NCI-H226 (cell line): ENCODE results near the gene MRPL28.
"Not testable (repeated sequence)": the region's sequence is repeated elsewhere in the genome, so short reads cannot be mapped to it uniquely, and the experiment has no call there.

ENCODE experiments used
- DNase-seq: peaks from one replicate; pipeline ENCODE4 v3.0.0-alpha.2; 2015

MRPL28 gene

DNA sequence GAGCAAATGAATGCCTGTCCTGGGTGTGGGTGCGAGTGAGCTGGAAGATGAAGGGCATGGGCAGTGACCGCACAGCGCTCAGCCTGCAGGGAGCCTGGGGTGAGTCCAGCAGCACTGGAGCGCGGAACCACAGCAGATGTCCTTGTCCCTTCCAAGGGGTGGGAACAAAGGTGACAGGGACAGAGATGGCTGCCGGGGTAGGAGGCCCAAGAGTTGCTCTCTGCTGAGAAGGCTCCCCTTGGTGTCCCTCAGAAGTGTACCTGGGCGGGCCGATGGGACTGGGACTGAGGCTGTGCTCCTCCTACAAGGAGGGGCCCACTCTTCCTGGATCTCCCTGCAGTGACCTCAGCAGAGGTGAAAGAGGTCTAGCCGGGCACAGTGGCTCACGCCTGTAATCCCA, 19.0 kb upstream of the MRPL28 start:
- DNase-seq, result no peak

DNA sequence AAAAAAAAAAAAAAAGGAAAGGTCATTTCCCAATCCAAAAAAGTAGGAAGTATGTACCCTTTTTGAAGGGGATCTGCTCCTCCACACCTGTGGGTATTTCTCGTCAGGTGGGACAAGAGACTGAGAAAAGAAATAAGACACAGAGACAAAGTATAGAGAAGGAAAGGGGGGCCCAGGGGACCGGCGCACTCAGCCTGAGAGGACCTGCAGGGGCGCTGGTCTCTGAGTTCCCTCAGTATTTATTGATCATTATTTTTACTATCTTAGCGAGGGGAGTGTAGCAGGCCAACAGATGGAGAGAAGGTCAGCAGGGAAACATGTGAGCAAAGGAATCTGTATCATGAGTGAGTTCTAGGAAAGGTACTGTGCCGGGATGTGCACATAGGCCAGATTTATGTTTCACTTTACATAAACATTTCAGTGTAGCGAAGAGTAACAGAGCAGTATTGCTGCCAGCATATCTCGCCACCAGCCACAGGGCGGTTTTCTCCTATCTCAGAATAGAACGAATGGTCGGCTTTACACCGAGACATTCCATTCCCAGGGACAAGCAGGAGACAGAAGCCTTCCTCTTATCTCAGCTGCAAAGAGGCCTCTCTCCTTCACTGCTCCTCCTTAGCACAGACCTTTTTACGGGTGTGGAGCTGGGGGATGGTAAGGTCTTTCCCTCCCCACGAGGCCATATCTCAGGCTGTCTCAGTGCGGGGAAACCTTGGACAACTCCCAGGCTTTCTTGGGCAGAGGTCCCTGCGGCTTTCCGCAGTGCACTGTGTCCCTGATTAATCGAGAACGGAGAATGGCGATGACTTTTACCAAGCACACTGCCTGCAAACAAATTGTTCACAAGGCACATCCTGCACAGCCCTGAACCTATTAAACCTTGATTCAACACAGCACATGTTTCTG, 17.7 kb upstream of the MRPL28 start:
- DNase-seq, result not testable (repeated sequence)

DNA sequence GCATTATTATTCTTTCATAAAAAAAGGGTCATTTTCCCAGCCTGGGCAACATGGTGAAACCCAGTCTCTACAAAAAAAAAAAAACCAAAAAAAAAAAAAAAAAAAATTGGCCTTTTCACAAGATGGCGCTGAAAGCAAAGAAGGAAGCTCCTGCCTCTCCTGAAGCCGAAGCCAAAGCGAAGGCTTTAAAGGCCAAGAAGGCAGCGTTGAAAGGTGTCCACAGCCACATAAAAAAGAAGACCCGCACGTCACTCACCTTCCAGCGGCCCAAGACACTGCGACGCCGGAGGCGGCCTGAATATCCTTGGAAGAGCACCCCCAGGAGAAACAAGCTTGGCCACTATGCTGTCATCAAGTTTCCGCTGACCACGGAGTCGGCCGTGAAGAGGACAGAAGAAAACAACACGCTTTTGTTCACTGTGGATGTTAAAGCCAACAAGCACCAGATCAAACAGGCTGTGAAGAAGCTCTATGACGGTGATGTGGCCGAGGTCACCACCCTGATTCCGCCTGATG, 16.4 kb upstream of the MRPL28 start:
- no peak for DNase-seq

DNA sequence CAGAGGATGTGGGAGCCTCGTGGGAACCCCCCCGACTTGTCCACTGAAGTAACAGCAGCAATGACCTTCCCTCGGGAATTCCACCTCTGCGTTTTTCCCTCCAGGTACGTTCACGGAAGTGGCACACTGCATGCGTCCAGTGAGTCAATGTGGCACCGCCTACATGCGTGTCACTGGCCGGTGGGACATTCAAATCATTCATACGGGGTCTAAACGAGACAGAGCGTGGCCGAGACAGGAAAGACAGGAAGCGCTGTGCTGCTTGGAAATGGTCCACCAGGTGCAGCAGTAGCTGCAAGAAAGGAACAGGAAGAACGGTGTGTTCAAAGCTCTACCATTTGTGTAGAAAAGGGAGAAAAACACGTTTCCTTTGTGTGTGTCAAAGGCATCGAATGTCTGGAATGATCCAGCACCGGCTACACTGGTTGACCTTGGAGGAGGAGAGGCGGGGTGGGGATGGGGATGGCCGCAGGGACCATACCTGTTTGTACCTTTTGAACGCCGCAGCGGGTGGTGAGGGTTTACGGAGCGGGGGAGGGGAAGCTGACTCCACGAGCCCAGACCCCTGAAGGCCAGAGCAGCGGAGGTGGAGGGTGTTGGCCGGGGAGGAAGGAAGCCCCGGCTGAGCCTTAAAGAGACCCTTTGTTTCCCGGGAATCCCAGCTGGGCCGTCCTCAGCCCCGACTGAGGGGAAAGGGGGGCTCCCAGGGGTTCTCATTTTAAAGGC, 13.2 kb upstream of the MRPL28 start:
- no peak for DNase-seq

DNA sequence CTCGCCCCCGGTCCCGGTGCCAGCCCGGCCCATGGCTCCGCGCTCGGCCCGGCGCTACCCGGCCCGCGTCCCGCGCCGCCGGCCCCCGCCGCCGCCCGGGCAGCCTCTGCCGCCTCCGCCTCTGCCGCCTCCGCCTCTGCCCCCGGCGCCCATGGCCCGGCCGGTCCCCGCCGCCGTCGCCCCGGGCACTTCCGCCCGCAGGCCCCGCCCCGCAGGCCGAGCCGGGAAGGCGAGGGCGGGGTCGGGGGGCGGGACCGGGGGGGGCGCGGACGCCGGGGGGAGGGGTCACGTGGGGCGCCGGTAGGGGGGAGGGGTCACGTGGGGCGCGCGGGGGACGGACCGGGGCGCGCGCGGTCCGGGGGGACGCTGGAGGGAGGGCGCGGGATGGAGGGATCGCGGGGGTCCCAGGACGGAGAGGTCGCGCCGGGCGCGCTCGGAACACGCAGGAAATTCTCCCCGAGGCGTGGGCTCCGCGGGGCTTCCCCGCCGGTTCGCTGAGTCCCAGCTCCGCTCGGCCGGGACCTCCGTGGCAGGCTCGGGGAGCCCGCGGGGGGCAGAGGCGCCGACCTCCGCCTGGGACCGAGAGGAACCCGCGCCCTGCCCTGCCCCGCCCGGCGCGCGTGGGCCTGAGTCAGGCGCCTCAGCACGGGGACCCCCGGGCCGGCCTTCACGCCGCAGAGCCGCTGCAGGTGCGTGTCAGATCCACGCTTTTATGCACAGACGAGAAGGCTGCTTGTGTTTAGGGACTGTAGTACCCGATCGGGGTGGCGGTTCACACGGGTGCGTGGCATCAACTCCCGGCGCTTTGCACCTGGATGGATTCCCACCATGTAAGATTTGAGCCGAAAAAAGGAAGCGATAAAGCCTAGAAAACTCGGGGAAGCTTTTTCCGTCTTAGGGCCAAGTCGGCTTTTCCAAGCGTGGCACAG, 11.7 kb upstream of the MRPL28 start, which contains the start of gene PGAP6:
TSS of gene PGAP6 (minus strand) at position 190 of the 929 bp plus-strand sequence. CDS start at position 33, 157 bp downstream.
- DNase-seq, result peak; percentile 35

DNA sequence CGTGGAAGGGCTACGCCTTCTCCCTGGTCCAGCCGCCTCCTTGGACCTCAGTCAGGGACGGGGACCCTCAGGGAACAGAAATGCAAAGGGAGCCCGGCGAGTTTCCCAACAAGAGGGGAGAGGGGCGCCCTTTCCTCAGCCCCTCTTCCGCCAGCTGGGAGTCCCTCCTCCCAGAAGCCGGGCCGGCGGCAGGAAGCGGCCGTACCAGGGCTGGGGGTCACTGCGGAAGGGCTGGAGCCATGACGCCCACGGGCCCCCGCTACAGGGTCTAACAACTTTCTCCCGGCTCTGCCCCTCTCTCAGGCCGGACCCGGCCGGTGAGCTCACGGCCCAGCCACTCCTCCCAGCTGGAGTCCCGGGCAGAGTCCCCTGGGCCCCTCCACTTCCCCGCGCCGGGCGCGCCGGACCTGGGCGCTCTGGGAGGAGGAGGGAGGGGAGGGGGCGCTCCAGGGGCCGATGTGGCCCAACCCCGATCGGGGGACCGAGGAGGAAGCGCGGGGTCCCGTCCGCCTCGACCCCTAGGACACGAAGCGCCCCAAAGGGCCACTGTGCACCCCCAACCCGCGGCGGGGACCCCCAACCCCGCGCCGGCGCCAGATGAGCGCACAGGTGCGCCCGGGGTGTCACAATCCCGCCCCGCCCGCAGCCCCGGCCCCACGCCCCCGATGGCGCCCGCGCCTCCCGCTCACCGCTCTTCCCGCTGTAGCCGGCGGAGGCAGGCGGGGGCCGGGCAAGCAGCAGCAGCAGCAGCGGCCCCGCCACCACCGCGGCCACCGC, 10.9 kb upstream of the MRPL28 start:
- no peak for DNase-seq

DNA sequence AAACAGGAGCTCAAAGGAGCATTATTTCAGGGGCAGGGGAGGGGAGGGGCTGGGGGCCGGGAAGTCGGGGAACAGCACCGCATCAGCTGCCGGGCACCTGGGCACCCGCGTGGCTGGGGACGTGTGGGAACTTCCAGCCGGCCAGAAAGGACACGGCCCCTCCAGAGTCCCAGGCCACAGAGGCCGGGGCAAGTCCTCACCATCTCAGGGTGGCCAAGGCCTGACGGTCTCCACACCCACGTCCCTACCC, 10.3 kb upstream of the MRPL28 start:
- no peak for DNase-seq

DNA sequence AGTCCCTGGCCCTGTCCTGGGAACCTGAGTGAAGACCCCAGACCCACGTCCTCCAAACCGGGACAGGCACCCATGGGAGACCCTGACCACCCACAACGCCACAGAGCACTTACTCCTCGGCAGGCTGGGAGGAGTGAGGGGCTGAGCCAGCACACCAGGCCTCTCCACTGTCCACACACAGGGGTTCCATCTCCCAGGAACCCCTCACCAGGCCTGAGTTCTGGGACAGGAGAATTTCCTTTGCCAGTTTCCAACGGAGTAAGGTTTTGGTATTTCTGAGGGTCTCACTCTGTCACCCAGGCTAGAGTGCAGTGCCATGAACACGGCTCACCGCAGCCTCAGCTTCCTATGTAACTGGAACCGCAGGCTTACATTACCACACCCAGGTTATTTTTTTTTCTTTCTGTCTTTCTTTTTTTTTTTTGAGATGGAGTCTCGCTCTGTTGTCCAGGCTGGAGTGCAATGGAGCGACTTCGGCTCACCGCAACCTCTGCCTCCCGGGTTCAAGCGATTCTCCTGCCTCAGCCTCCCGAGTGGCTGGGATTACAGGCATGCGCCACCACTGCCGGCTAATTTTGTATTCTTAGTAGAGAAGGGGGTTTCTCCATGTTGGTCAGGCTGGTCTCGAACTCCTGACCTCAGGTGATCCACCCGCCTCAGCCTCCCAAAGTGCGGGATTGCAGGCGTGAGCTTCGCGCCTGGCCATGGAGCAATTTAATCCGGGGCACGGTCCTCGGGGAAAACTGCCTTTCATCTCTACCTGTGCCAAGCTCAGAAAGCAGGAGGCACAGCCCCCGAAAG, 9.8 kb upstream of the MRPL28 start:
- DNase-seq, result no peak

DNA sequence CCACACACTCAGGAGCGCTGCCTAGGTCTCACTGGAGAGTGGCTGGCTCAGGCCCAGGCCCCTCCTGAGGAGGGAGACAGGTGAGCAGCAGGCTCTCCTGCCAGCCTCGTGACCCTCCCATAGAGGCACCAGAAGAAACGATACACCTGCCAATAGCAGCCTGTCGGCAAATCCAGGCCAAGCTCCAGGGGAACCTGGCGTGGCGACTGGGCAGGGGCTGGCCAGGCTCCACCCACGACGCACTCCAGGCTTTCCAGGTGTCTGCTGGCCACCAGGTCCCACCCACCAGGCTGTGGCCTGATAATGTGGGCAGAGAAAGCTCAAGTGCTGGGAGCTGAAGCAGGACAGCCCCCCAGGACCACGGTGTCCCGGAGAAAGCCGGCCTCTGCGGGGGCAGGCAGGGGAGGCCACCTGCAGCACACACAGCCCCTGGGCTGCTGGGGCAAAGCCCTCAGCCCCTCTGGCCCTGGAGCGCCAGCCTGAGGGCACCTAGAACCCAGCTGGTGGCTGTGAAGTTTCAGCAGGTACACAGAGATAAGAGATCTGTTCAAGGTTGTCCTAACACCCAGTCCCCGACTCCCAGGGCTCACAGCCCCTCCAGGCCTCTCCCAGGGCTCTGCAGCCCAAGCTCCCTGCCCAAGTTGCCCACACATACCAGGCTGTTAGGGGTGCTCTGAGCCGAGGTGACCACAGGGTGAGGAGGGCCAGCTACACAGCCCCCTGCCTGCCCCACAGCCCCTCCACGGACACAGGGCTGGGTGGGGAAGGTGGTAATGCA, 9.0 kb upstream of the MRPL28 start:
- no peak for DNase-seq

DNA sequence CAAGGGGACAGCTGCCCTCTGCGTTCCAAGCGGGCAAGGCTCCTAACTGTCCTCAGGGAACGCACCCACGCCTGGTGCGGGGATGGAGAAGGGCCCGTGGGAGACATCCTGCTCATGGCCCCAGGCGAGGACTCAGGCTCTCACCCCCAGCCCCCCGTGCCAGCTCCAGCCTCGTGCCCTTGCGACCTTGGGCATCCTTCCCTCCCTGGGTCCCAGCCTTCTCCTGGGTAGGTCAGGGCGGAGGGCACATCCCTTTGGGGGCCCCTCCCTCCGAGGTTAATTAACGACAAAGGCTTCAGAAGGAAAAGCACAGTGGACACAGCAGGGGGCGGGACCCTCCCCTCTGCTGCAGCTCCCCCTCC, 8.5 kb upstream of the MRPL28 start:
- DNase-seq, result no peak

DNA sequence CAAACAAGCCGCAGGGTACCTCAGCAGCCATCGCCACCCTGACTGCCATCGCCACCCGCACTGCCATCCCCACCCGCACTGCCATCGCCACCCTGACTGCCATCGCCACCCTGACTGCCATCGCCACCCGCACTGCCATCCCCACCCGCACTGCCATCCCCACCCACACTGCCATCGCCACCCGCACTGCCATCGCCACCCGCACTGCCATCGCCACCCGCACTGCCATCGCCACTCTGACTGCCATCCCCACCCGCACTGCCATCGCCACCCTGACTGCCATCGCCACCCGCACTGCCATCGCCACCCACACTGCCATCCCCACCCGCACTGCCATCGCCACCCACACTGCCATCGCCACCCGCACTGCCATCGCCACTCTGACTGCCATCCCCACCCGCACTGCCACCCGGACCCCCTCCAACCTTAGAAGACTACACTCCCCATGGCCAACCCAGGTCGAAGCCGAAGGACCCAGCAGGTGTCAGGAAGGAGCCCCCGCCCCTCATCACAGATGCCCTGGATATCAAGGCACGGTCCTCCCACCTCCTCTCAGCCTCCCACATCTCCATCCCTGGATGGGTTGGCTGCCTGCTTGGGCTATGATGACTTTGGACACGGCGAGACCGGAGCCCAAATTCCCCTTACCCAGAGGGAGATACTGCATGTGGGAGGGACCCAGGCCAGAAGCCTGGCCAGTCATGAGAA, 7.9 kb upstream of the MRPL28 start:
- DNase-seq, result not testable (repeated sequence)

DNA sequence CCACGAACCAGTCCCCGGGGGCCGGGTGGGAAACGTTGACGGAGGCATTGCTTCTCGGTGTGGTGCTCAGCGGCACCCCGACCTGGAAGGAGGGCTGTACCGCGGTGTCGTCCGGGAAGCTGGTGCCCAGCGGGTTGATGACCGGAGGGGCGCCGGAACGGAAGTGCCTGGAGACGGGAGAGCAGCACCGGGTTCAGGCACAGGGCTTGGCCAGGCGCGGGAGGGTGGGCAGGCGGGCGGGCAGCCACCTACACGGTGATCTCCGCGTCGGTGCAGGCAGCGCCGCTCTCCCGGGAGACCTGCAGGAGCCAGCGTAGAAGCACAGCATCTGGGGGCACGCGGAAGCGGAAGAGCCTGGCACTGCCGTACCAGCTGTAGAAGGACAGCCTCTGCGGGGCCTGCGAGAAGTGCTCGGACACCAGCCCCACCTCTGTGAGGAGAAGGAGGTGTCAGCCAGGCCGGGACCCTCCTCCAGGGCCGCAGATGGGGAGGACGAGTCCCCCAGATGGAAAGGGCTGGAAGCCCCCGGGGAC, 7.1 kb upstream of the MRPL28 start:
- DNase-seq, result no peak

DNA sequence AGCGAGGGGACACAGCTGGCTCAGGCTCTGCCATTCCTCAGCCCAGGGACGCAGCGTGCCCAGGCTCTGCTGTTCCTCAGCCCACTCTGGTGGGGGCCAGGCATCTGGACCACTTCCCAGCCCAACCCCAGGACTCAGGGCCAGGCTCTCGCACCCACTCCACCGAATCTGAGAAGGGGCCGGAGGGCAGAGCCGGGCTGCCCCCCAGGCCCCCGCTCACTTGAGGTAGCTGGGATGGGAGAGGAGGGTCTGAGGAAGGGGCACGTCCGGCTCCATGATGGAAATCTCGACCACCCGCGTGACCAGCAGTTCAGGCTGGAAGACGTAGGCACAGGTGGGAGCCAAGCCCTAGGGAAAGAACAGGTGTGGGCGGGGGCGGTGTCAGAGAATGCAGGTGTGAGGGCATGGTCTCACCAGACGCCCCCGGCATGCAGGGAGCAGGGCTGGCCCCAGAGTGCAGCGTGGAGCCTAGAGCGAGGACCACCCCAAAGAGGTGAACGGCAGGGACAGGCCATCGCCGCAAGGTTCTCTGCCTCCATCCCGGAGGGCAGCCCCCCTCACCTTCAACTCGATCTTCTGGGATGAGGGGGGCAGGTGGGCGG, 6.6 kb upstream of the MRPL28 start:
- DNase-seq, result no peak

DNA sequence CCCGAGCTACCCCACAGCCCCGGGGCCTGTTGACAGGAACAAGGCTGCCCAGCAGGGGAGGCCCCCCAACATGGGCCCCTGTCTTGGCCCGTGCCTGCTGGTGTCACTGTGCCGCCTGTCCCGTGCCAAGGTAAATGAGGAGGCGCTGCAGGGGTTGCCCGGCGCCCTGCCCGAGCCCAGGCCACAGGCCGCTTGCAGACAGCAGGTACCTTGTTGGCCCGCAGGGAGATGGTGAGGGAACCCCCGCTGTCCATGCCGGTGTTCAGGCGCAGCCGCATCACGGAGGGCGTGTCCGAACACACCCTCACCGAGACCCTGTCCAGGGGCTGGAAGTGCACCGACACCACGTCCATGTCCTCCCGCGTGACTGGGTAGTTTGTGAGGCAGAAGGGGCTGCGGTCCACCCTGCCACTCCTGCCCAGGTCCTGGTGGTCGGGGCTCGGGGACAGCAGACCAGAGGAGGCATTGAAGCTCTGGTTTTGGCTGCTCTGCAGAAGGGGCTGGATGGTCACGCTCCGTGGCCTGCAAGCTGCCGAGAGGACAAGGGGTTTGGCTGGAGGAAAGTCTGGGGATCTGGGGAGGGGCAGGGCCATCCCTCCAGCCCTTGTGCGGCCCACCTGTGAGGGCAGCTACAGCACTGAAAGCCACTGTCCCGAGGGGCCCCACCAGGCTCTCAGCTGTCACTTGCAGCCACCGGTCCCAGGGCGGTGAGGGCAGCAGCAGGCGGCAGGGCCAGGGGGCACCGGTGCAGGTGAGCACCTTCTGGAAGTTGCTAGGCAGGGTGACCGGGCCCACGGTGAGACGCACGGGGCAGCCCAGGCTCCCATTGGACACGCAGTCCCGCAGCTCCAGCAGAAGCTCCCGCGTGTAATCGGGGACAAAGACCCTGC, 5.8 kb upstream of the MRPL28 start:
- no peak for DNase-seq

DNA sequence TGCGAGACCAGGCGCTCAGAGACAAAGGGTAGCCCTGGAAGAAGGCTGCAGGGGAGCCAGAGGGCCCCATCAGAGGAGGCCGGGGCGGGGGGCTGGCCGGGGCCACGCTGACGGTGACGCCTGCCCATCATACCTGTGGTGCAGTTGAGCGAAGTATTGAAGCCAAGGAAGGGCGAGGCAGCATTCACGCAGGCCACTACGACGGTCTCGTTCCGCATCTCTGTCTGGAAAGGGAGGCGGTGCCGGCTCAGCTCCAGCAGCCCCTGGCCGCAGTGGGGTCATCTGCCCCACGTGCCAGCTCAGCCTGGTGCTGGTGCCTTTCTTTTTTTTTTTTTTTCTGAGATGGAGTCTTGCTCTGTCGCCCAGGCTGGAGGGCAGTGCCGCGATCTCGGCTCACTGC, 4.9 kb upstream of the MRPL28 start:
- no peak for DNase-seq

DNA sequence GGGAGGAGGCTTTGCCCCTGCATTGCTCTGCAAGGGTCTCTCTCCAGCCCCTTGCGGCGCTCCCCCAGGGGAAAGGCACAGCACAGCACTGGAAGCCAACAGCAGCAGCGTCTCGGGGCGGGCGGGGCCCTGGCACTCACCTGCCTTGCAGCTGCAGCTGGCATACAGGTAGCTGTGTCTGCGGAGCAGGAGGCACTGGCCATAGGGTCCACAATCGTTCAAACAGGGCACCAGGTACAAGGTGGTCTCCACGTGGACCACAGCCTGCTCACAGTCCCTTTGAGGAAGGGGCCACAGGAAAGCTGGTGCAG, 4.2 kb upstream of the MRPL28 start:
- no peak for DNase-seq

DNA sequence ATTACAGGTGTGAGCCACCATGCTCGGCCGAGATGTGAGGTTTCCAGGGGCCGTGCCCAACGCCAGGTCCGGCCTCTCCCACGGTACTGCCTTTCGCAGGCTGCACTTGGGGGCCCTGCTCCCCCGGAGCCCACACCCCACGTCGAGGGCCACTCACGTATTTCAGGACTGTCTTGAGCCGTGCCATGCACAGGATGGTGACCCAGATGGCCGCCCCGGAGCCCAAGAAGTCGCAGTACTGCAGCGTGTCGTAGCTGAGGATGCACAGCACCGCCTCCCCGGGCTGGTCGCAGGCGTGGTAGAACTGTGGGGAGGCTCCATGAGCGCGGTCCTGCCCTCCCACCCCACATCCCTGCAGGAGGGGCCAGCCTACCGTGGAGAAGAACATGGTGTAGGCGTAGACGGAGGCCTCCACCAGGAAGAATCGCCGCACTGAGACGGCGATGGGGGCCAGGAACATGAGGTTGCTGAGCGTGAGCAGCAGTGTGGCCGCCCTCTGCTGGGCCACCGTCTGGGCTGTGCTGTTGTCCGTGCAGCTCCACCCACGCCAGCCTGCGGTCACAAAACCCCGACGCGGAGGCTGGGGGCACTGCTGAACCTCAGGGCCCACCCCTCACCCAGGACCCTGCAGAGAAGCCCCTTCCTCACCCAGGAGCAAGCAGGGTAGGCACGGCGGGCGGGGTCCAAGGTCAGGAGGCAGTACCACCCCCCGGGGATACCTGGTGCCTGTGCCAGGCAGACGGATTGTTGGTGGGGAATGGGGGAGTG, 3.7 kb upstream of the MRPL28 start:
- no peak for DNase-seq
